Heart right ventricle (tissue), 16 donors: ENCODE data around the gene TLR1. TPM values are rescaled to one million over a fixed set of nuclear protein-coding genes. Genes with fewer than 3 reads are reported as not detected.
A peak's percentile ranks its signal among the peaks of the same experiment; 100 is the strongest.

Source experiments
- ATAC-seq, 8 donors: fragments of 200-7000 bp; cut with Tn5 transposase; one replicate each; pipeline ENCODE4 v1.9.1; 2020; ENCODE audit warnings: mild to moderate bottlenecking in 8 of 8, moderate library complexity in 8 of 8, moderate number of reproducible peaks in 1 of 8
- DNase-seq, 2 donors: peaks; one replicate each; pipeline ENCODE4 v3.0.0-alpha.2; 2020
- H3K27ac ChIP-seq, 10 donors: fragments of 200-600 bp; sonication (generic) in 2 of 10; one replicate each; pipeline versions ENCODE4 v1.5.0 to v1.8.0; 2020 to 2022; ENCODE audit warnings: mild to moderate bottlenecking in 3 of 10
- H3K27me3 ChIP-seq, 7 donors: fragments of 200-600 bp; one replicate each; pipeline ENCODE4 v1.8.0; 2021 to 2022; ENCODE audit warnings: mild to moderate bottlenecking in 2 of 7
- H3K36me3 ChIP-seq, 9 donors: fragments of 200-600 bp; sonication (generic) in 1 of 9; one replicate each; pipeline versions ENCODE4 v1.5.0 to v1.8.0; 2020 to 2022; ENCODE audit warnings: mild to moderate bottlenecking in 2 of 9
- H3K4me1 ChIP-seq, 9 donors: fragments of 200-600 bp; sonication (generic) in 1 of 9; one replicate each; pipeline versions ENCODE4 v1.5.0 to v1.8.0; 2020 to 2022; ENCODE audit warnings: mild to moderate bottlenecking in 4 of 9
- H3K4me3 ChIP-seq, 10 donors: fragments of 200-600 bp; sonication (generic) in 2 of 10; one replicate each; pipeline versions ENCODE4 v1.5.0 to v1.8.0; 2020 to 2022; ENCODE audit warnings: mild to moderate bottlenecking in 7 of 10, moderate library complexity in 2 of 10
- H3K9me3 ChIP-seq, 11 donors: fragments of 200-600 bp in 10 of 11; sonication (generic) in 2 of 11; one replicate each; pipeline versions ENCODE4 v1.5.0 to v1.8.0; 2013 to 2022; ENCODE audit warnings: mild to moderate bottlenecking in 2 of 11, control low read depth in 1 of 11, moderate library complexity in 1 of 11
- WGBS, 2 donors: extraction: QIAGEN DNeasy Blood & Tissue Kit; methylation state at CpG; one replicate each; pipeline ENCODE4 v1.1.7; 2013; ENCODE audit warnings: inconsistent platforms in 1 of 2; 5-methylcytosine and 5-hydroxymethylcytosine counted together
- intact Hi-C, 10 donors: fragments of 100-400 bp; cut with DNase I; formaldehyde crosslinking; loops; one replicate each; pipeline versions ENCODE4 v1.11.1 to v1.14.2; 2022
- polyA plus RNA-seq, 2 donors: library from polyadenylated mRNA; stranded (reverse); fragments of 200-250 nt; gene quantifications; one replicate each; pipeline ENCODE4 v1.2.3, GENCODE V29; 2013
- total RNA-seq, 10 donors: library from RNA; stranded (reverse); fragmentation: NEBNext Ultra II Directional in 3 of 10; extraction: Animal tissue kit (Norgen Biotek cat#: 25700) in 3 of 10; gene quantifications; one replicate each; pipeline versions ENCODE4 v1.2.1 to v1.2.4, GENCODE V29; 2021 to 2023
- TF ChIP-seq, protein P1 (sequence below), 9 donors: fragments of 200-600 bp; sonication (generic) in 2 of 9; IDR thresholded peaks; one replicate each; pipeline versions ENCODE4 v1.5.0 to v1.8.0; 2021 to 2022; ENCODE audit warnings: antibody characterized with exemption in 9 of 9, mild to moderate bottlenecking in 5 of 9, moderate library complexity in 1 of 9
- donor health status: Arrhythmogenic right ventricular cardiomyopathy.
- donor health status: ischemic (EF 13 %, LVEDD 7.1; RV severe dilation, severe dysfunction).
- donor health status: healthy with polysubstance abuse.
- donor health status: DM: no; HTN: yes; CAD: no.
- donor health status: DM: no; HTN: no; CAD: no.
- donor health status: ischemic (EF 25% LVEDD 6.9; RV normal size, moderate dysfunction).
- donor health status: ischemic (EF 25% LVEDD 5.7; RV mildly dilated, moderate dysfunction).
- donor health status: healthy.
- donor health status: DM: yes; HTN: yes; CAD: no.
- donor health status: Ischemic cardiomyopathy.
- donor health status: ischemic (EF 35%, LVEDD 5.7; RV mildly dilated, moderate dysfunction).
- donor health status: nonischemic (EF 11% LVEDD 7.7; RV severe dilation, severe dysfunction).
- donor health status: DM: yes; HTN: yes; CAD: no.
- donor health status: PGD.
- donor health status: ischemic (EF 29% LVEDD 5.4; RV normal size, mild dysfunction).
- donor health status: nonischemic (EF 23%, LVEDD 6.1; RV moderate dilation, normal function).

Gene TLR1
- total and polyA plus RNA-seq, 12 donors: 0.49 to 14.0 (median 2.8) TPM

DNA sequence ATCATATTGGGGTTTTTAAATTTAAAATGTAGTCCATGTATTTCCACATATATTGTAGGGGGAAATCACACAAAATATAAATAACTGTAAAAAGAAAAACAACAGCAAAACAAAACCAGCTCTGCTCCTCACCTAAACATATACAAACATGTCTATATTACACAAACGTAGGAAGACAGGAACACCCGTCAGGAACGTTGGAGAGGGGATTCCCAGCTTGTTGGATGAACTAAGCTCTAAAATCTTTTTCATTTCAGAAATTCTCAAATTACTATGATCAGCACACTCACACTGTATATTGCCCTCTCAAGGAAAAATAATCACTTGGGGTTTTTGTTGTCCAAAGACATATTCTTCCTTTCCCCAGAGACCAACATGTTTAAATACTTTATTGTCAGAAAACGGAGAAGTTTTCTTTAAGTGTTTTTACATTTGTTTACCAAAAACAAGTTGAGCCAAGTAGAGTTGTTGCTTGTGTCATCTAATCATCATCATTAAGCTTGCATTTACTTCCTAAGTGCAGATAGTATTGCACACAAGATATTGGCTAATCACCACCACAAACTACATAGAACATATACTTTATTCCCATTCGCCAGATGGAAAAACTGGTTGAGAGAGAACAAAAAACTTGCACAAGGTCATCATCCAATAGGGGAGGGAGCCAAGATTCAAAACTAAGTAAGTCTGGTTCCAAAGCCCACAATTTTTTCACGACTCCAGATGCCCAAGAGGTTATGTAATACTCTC lies 19.4 kb downstream of the TLR1 start:
- intact Hi-C loops: loop anchor here in 1 of 10 donors (10.0 kb wide), 1 partner anchor 720 kb away; no protein-coding TSS in a partner anchor
- TF ChIP-seq, protein P1, sequence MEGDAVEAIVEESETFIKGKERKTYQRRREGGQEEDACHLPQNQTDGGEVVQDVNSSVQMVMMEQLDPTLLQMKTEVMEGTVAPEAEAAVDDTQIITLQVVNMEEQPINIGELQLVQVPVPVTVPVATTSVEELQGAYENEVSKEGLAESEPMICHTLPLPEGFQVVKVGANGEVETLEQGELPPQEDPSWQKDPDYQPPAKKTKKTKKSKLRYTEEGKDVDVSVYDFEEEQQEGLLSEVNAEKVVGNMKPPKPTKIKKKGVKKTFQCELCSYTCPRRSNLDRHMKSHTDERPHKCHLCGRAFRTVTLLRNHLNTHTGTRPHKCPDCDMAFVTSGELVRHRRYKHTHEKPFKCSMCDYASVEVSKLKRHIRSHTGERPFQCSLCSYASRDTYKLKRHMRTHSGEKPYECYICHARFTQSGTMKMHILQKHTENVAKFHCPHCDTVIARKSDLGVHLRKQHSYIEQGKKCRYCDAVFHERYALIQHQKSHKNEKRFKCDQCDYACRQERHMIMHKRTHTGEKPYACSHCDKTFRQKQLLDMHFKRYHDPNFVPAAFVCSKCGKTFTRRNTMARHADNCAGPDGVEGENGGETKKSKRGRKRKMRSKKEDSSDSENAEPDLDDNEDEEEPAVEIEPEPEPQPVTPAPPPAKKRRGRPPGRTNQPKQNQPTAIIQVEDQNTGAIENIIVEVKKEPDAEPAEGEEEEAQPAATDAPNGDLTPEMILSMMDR (IDR thresholded peaks at IDR 0.05): no peak
- DNase-seq (no peak), ATAC-seq (no peak)
- H3K9me3 ChIP-seq: peaks cover 0 to 8% (median 0%) of the 10 kb centered on the region in 11 donors
- H3K4me3 ChIP-seq: no peak overlapping the region
- H3K4me1 ChIP-seq: peaks cover 0 to 48% (median 0%) of the 10 kb centered on the region in 9 donors
- no peaks in the 10 kb centered on the region for H3K36me3 ChIP-seq
- H3K27me3 ChIP-seq: no peaks in the 10 kb centered on the region
- peak overlapping the region in 2 of 10 donors; percentile 2 to 71 for H3K27ac ChIP-seq
- 68 to 77% methylated on average over 6 of the region's 6 CpGs for WGBS, 2 donors

DNA sequence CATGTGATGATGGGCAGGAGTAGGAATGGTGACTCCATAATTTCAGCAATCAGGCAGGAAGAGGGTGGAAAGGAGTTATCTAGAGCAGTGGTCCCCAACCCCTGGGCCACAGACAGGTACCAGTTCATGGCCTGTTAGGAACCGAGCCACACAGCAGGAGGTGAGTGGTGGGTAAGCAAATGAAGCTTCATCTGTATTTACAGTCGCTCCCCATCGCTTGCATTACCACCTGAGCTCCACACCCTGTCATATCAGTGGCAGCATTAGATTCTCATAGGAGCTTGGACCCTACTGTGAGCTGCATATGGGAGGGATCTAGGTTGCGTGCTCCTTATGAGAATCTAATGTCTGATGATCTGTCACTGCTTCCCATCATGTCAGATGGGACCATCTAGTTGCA lies 20.4 kb downstream of the TLR1 start:
- H3K9me3 ChIP-seq: no peaks in the 10 kb centered on the region
- intact Hi-C loops: loop anchor here in 2 of 10 donors (5.0 to 10.0 kb wide), 2 partner anchors 607 to 719 kb away; no protein-coding TSS in a partner anchor
- no peak overlapping the region for H3K27ac ChIP-seq
- TF ChIP-seq, protein P1 (IDR thresholded peaks at IDR 0.05): no peak
- H3K36me3 ChIP-seq: no peaks in the 10 kb centered on the region
- no peaks in the 10 kb centered on the region for H3K27me3 ChIP-seq
- no peak for ATAC-seq
- peaks cover 0 to 44% (median 0%) of the 10 kb centered on the region in 9 donors for H3K4me1 ChIP-seq
- no peak overlapping the region for H3K4me3 ChIP-seq
- WGBS, 2 donors: 95 to 97% methylated on average over 4 of the region's 4 CpGs
- no peak for DNase-seq

DNA sequence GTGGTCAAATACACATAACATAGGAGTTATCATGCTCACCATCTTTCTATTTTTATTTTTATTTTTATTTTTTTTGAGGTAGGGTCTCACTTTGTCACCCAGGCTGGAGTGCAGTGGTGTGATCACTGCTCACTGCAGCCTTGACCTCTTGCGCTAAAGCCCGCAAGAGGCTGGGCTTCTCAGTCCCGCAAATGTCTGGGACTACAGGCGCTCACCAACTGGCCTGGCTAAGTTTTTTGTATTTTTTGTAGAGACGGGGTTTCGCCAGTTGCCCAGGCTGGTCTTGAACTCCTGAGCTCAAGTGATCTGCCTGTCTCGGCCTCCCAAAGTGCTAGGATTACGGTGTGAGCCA lies 21.5 kb downstream of the TLR1 start:
- no peaks in the 10 kb centered on the region for H3K27me3 ChIP-seq
- H3K9me3 ChIP-seq: no peaks in the 10 kb centered on the region
- DNase-seq (no peak), ATAC-seq (peak in 2 of 8 donors; percentile 18 to 19)
- TF ChIP-seq, protein P1 (IDR thresholded peaks at IDR 0.05): no peak
- peaks cover 0 to 34% (median 0%) of the 10 kb centered on the region in 9 donors for H3K4me1 ChIP-seq
- no peaks in the 10 kb centered on the region for H3K36me3 ChIP-seq
- intact Hi-C loops: loop anchor here in 3 of 10 donors (2.0 to 10.0 kb wide), 3 partner anchors 24 to 718 kb away; no protein-coding TSS in a partner anchor
- WGBS, 2 donors: 84 to 86% methylated on average over 8 of the region's 8 CpGs
- H3K4me3 ChIP-seq: no peak overlapping the region
- H3K27ac ChIP-seq: no peak overlapping the region

DNA sequence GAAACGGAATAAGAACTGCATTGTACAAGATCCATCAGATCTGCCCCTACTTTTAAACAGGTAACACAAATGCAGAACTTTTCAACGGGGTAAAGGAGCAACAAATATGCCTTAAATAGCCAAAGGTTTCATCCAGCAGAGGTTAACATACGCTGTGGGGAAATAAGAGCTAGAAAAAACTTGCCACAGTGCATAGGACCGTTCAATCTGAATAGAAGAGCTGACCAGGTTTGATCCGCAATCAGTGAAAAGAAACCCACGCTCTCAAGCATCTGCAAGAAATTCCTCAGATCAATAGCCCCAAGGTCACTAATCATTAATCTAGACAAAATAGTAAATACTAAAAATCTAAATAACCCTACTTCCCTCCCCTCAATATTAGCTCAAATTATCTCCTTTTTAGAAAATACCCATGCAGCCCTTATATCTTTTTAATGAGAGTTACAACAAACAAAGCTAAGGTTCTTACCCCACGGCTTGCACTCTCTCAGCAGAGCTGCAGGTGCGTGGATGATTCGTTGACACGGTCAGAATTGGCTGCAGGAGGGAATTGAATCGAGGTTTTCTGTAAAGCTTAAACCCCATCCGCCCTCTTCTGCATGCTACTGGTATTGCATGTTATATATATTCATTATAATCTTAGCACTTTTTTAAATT lies 22.0 kb downstream of the TLR1 start, which contains the start of gene TLR10:
Gene TLR10, minus strand, starts transcription at position 539 of the 657 bp plus-strand sequence. CDS start 7,400 bp downstream, outside the sequence.
- ATAC-seq: peak in 6 of 8 donors; percentile 37 to 67 (median 59)
- TF ChIP-seq, protein P1 (IDR thresholded peaks at IDR 0.05): peak; percentile 64 to 80 (median 74)
- H3K27me3 ChIP-seq: no peaks in the 10 kb centered on the region
- peak in 1 of 2 donors; percentile 48 for DNase-seq
- H3K4me1 ChIP-seq: peaks cover 0 to 32% (median 0%) of the 10 kb centered on the region in 9 donors
- WGBS, 2 donors: 38 to 41% methylated on average over 12 of the region's 12 CpGs
- no peak within 1 kb of the TSS for H3K27ac ChIP-seq
- H3K4me3 ChIP-seq: no peak within 1 kb of the TSS
- no peaks in the 10 kb centered on the region for H3K9me3 ChIP-seq
- intact Hi-C loops: loop anchor here in 3 of 10 donors (2.0 to 10.0 kb wide), 3 partner anchors 24 to 718 kb away; no protein-coding TSS in a partner anchor
- H3K36me3 ChIP-seq: no peaks in the 10 kb centered on the region
